Mesenteric fat pad (tissue), 1 donor: ENCODE measurements around the gene FBXO36. TPM values are rescaled to one million over a fixed set of nuclear protein-coding genes. Genes with fewer than 3 reads are reported as not detected.

ENCODE experiments used
- DNase-seq: peaks from one replicate; pipeline ENCODE4 v3.0.0-alpha.2; 2020; ENCODE audit warnings: low spot score
- total RNA-seq: library from RNA; stranded (reverse); fragmentation: NEBNext Ultra II Directional; extraction: Animal tissue kit (Norgen Biotek cat#: 25700); gene quantifications from one replicate; pipeline ENCODE4 v1.2.1, GENCODE V29; 2021
- donor health status: DM: yes; HTN: yes; CAD: no.

Gene FBXO36
- total RNA-seq, 1 donor from 2014 or later, result 3.0 TPM

GRCh38 chr2:230043025-230043424 is 120.7 kb downstream of the FBXO36 start:
- DNase-seq, result no peak

GRCh38 chr2:230043461-230043860 is 121.2 kb downstream of the FBXO36 start:
- DNase-seq, result no peak

GRCh38 chr2:230046491-230046890 is 124.2 kb downstream of the FBXO36 start:
- DNase-seq, result no peak

- no peak for DNase-seq
Measured at GRCh38 chr2:230048010-230048671, 125.8 kb downstream of the FBXO36 start.

- no peak for DNase-seq
Measured at GRCh38 chr2:230050136-230050535, 127.8 kb downstream of the FBXO36 start.

- no peak for DNase-seq
Measured at GRCh38 chr2:230052299-230052698, 130.0 kb downstream of the FBXO36 start.

- DNase-seq, result no peak
Measured at GRCh38 chr2:230053753-230054478, 131.6 kb downstream of the FBXO36 start.

- DNase-seq, result no peak
Measured at GRCh38 chr2:230060672-230061293, 138.5 kb downstream of the FBXO36 start.

Other genes with a start within 250 kb of the FBXO36 start
- 1.3 TPM for gene DNER, start 207.9 kb upstream of the FBXO36 start, total RNA-seq
- gene TRIP12, start 494 bp upstream of the FBXO36 start, total RNA-seq, result 259 TPM
- 2.5 TPM for gene SLC16A14, start 146.4 kb downstream of the FBXO36 start, total RNA-seq